Spleen (tissue), 7 donors: Measurements from ENCODE around the gene CERT1.

Source experiments
- POLR2A ChIP-seq, 3 donors: fragments of 450-650 bp; IDR thresholded peaks; one replicate each; pipeline ENCODE4 v1.5.1; 2017; ENCODE audit warnings: antibody characterized with exemption in 3 of 3, mild to moderate bottlenecking in 1 of 3
- POLR2AphosphoS5 ChIP-seq, 3 donors: sonication (generic); formaldehyde crosslinking; IDR thresholded peaks; one replicate each; pipeline ENCODE4 v1.5.1; 2017; ENCODE audit warnings: antibody characterized with exemption in 3 of 3
- TF ChIP-seq, protein P1 (sequence below), 11 experiments: fragments of 200-600 bp in 7 of 11; fragments of 450-650 bp in 4 of 11; sonication (generic) in 4 of 11; IDR thresholded peaks in 8 of 11; conservative IDR thresholded peaks in 3 of 11; 1 replicate in 7 of 11; 2 replicates in 4 of 11; pipeline versions ENCODE4 v1.4.0 to v1.8.0; 2016 to 2021; ENCODE audit warnings: antibody characterized with exemption in 11 of 11, inconsistent platforms in 4 of 11, mild to moderate bottlenecking in 1 of 11
- donor health status: DM: no; HTN: no; CAD: no; lungs with moderate emphysema.
- donor health status: DM: no; HTN: no; CAD: no.
- donor health status: DM: no; HTN: no; CAD: no.

DNA sequence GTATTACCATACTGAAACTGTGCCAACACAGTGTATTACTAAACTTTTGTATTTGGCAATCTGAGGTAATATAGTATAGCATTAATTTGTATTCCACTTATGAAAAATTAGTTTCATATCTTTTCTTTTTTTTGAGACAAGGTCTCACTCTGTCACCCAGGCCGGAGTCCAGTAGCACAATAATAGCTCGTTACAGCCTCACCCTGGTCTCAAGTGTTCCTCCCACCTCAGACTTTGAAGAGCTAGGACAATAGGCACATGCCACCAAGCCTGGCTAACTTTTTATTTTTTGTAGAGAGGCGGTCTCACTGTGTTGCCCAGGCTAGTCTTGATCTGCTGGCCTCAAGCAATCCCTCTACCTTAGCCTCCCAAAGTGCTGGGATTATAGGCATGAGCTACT lies 36.4 kb upstream of the CERT1 start:
- TF ChIP-seq, protein P1, sequence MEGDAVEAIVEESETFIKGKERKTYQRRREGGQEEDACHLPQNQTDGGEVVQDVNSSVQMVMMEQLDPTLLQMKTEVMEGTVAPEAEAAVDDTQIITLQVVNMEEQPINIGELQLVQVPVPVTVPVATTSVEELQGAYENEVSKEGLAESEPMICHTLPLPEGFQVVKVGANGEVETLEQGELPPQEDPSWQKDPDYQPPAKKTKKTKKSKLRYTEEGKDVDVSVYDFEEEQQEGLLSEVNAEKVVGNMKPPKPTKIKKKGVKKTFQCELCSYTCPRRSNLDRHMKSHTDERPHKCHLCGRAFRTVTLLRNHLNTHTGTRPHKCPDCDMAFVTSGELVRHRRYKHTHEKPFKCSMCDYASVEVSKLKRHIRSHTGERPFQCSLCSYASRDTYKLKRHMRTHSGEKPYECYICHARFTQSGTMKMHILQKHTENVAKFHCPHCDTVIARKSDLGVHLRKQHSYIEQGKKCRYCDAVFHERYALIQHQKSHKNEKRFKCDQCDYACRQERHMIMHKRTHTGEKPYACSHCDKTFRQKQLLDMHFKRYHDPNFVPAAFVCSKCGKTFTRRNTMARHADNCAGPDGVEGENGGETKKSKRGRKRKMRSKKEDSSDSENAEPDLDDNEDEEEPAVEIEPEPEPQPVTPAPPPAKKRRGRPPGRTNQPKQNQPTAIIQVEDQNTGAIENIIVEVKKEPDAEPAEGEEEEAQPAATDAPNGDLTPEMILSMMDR (IDR thresholded peaks at IDR 0.05 in 8 of 11, conservative IDR thresholded peaks at IDR 0.05 in 3 of 11): no peak
- TF ChIP-seq POLR2AphosphoS5 (IDR thresholded peaks at IDR 0.05) (no peak), POLR2A (IDR thresholded peaks at IDR 0.05) (no peak)
